Endodermal cell (in vitro differentiated cells): Measurements from ENCODE around the gene LYPLA2. TPM values are rescaled to one million over a fixed set of nuclear protein-coding genes. Genes with fewer than 3 reads are reported as not detected.
A peak's percentile ranks its signal among the peaks of the same experiment; 100 is the strongest.
"Not testable (repeated sequence)": the region's sequence is repeated elsewhere in the genome, so short reads cannot be mapped to it uniquely, and the experiment has no call there.

Experiments used
- DNase-seq: peaks from one replicate; pipeline ENCODE4 v3.0.0-alpha.2; 2017
- H3K27ac ChIP-seq: 2 replicates; pipeline ENCODE4 v1.5.1; 2013; ENCODE audit warnings: mild to moderate bottlenecking, low read depth, low read length, moderate library complexity
- H3K27me3 ChIP-seq: 2 replicates; pipeline ENCODE4 v1.6.1; 2013; ENCODE audit warnings: mild to moderate bottlenecking, low read length, moderate library complexity; ENCODE audit not compliant: insufficient read depth, control insufficient read depth, poor library complexity, severe bottlenecking
- H3K36me3 ChIP-seq: 2 replicates; pipeline ENCODE4 v1.7.0; 2013; ENCODE audit warnings: mild to moderate bottlenecking, low read length, moderate library complexity; ENCODE audit not compliant: control insufficient read depth, insufficient read depth
- H3K4me1 ChIP-seq: one replicate; pipeline ENCODE4 v1.7.0; 2013; ENCODE audit warnings: low read length; ENCODE audit not compliant: control insufficient read depth, insufficient read depth
- H3K4me3 ChIP-seq: 2 replicates; pipeline ENCODE4 v1.5.1; 2013; ENCODE audit warnings: mild to moderate bottlenecking, low read length, moderate library complexity
- H3K9ac ChIP-seq: 2 replicates; pipeline ENCODE4 v1.6.1; 2013; ENCODE audit warnings: mild to moderate bottlenecking, low read length, moderate library complexity; ENCODE audit not compliant: poor library complexity, severe bottlenecking; ENCODE audit errors: extremely low read depth
- H3K9me3 ChIP-seq: 2 replicates; pipeline ENCODE4 v1.6.1; 2013; ENCODE audit warnings: mild to moderate bottlenecking, low read length, moderate library complexity; ENCODE audit not compliant: control insufficient read depth
- H3K27ac Mint-ChIP-seq: 2 replicates; pipeline ENCODE4 v1.8.0; 2020; ENCODE audit warnings: mixed read lengths
- H3K27me3 Mint-ChIP-seq: 2 replicates; pipeline ENCODE4 v1.8.0; 2021; ENCODE audit warnings: mild to moderate bottlenecking, mixed read lengths; ENCODE audit not compliant: insufficient read depth
- H3K36me3 Mint-ChIP-seq: 2 replicates; pipeline ENCODE4 v1.8.0; 2020; ENCODE audit warnings: low read depth, mixed read lengths
- H3K4me1 Mint-ChIP-seq: 2 replicates; pipeline ENCODE4 v1.8.0; 2020; ENCODE audit warnings: mixed read lengths
- H3K4me3 Mint-ChIP-seq: 2 replicates; pipeline ENCODE4 v1.8.0; 2020; ENCODE audit warnings: mild to moderate bottlenecking, moderate library complexity, mixed read lengths
- H3K9me3 Mint-ChIP-seq: 2 replicates; pipeline ENCODE4 v1.8.0; 2020; ENCODE audit warnings: mild to moderate bottlenecking, mixed read lengths
- WGBS, 2 experiments: methylation state at CpG; one replicate each; pipeline versions ENCODE4 v1.1.5 to v1.1.7; 2013; ENCODE audit warnings: missing lambda C conversion rate in 2 of 2, mixed read lengths in 1 of 2; ENCODE audit not compliant: insufficient coverage in 1 of 2, insufficient read length in 1 of 2; 5-methylcytosine and 5-hydroxymethylcytosine counted together
- total RNA-seq, 2 donors: library from RNA; stranded (reverse); fragmentation: NEBNext Ultra II Directional in 1 of 2; extraction: Animal tissue kit (Norgen Biotek cat#: 25700) in 1 of 2; gene quantifications; 2 replicates in 1 of 2; 3 replicates in 1 of 2; pipeline ENCODE4 v1.2.1, GENCODE V29; 2021
- TF ChIP-seq, protein P1 (sequence below): fragments of 200-600 bp; sonication (generic); conservative IDR thresholded peaks from 2 replicates; pipeline ENCODE4 v1.5.0; 2021; ENCODE audit warnings: antibody characterized with exemption, mild to moderate bottlenecking

LYPLA2 gene
- total RNA-seq, 2 donors from 2014 or later = 103 to 107 TPM

GRCh38 chr1:23827717-23828116, 36.8 kb downstream of the LYPLA2 start:
- Histone ChIP-seq H3K4me1 (peaks cover 4% of the 10 kb centered on the region), H3K27me3 (no peaks in the 10 kb centered on the region), H3K9me3 (no peaks in the 10 kb centered on the region), H3K4me3 (no peak overlapping the region), H3K27ac (no peak overlapping the region), H3K9ac (no peak overlapping the region), H3K36me3 (no peaks in the 10 kb centered on the region)
- no peaks in the 10 kb centered on the region for H3K9me3 Mint-ChIP-seq
- no peaks in the 10 kb centered on the region for H3K36me3 Mint-ChIP-seq
- H3K27ac Mint-ChIP-seq = no peak overlapping the region
- no peak overlapping the region for H3K4me3 Mint-ChIP-seq
- DNase-seq = no peak
- H3K27me3 Mint-ChIP-seq = no peaks in the 10 kb centered on the region
- TF ChIP-seq, protein P1, sequence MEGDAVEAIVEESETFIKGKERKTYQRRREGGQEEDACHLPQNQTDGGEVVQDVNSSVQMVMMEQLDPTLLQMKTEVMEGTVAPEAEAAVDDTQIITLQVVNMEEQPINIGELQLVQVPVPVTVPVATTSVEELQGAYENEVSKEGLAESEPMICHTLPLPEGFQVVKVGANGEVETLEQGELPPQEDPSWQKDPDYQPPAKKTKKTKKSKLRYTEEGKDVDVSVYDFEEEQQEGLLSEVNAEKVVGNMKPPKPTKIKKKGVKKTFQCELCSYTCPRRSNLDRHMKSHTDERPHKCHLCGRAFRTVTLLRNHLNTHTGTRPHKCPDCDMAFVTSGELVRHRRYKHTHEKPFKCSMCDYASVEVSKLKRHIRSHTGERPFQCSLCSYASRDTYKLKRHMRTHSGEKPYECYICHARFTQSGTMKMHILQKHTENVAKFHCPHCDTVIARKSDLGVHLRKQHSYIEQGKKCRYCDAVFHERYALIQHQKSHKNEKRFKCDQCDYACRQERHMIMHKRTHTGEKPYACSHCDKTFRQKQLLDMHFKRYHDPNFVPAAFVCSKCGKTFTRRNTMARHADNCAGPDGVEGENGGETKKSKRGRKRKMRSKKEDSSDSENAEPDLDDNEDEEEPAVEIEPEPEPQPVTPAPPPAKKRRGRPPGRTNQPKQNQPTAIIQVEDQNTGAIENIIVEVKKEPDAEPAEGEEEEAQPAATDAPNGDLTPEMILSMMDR = no peak
- peaks cover 12% of the 10 kb centered on the region for H3K4me1 Mint-ChIP-seq
- 67 to 100% methylated on average over 1 of the region's 1 CpG for WGBS, 2 experiments

DNA sequence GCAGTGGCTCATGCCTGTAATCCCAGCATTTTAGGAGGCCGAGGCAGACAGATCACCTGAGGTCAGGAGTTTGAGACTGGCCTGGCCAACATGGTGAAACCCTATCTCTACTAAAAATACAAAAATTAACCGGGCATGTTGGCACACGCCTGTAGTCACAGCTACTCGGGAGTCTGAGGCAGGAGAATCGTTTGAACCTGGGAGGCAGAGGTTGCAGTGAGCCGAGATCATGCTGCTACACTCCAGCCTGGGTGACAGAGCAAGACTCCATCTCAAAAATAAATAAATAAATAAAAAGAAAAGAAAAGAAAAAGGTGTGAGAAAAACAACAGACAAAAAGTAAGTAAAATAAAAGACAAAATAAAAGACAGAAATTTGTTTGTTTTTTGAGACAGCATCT, 43.2 kb downstream of the LYPLA2 start:
- WGBS, 2 experiments = 91 to 95% methylated on average over 5 to 6 of the region's 6 CpGs

GRCh38 chr1:23836037-23836436, 45.1 kb downstream of the LYPLA2 start:
- 93% methylated on average over 3 of the region's 3 CpGs; no CpG with 5 or more reads in 1 of the 2 experiments for WGBS, 2 experiments
- Mint-ChIP-seq H3K4me1 (peaks cover 7% of the 10 kb centered on the region), H3K36me3 (no peaks in the 10 kb centered on the region), H3K27ac (no peak overlapping the region), H3K27me3 (peaks cover 15% of the 10 kb centered on the region), H3K4me3 (no peak overlapping the region), H3K9me3 (no peaks in the 10 kb centered on the region)
- DNase-seq = no peak
- Histone ChIP-seq H3K27me3 (peaks cover 21% of the 10 kb centered on the region), H3K4me3 (no peak overlapping the region), H3K36me3 (no peaks in the 10 kb centered on the region), H3K9me3 (no peaks in the 10 kb centered on the region), H3K27ac (no peak overlapping the region), H3K9ac (no peak overlapping the region), H3K4me1 (no peaks in the 10 kb centered on the region)
- TF ChIP-seq, protein P1 = no peak

More for the DNA sequence above, 43.2 kb downstream of the LYPLA2 start:
- H3K27ac ChIP-seq, H3K4me1 ChIP-seq, H3K4me3 Mint-ChIP-seq, H3K36me3 ChIP-seq, H3K4me1 Mint-ChIP-seq, H3K9me3 Mint-ChIP-seq, H3K4me3 ChIP-seq, DNase-seq, H3K27ac Mint-ChIP-seq, H3K9ac ChIP-seq, H3K9me3 ChIP-seq, H3K36me3 Mint-ChIP-seq: not testable (repeated sequence)
- H3K27me3 ChIP-seq = peaks cover 21% of the 10 kb centered on the region
- H3K27me3 Mint-ChIP-seq = peaks cover 15% of the 10 kb centered on the region

DNA sequence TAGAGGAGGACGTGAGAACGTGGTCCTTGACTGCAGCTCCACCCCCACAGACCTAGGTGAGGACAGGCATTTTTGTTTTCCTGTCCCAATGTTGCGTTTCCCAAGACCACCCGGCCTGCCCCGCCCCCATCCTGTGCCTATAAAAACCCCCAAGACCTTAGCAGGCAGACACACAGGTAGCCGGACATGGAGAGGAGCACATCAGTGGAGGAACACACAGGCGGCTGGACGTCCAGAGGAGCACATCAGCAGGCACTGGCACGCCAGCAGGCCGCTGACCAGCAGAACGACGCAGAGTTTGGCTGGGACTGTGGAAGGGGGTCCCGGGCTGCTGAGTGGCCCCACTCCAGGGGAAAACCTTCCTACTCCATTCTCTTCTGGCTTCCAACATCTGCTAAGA, 47.0 kb downstream of the LYPLA2 start:
- H3K4me1 Mint-ChIP-seq = peaks cover 7% of the 10 kb centered on the region
- peaks cover 30% of the 10 kb centered on the region for H3K27me3 Mint-ChIP-seq
- H3K9me3 ChIP-seq = no peaks in the 10 kb centered on the region
- H3K9ac ChIP-seq = no peak overlapping the region
- peaks cover 35% of the 10 kb centered on the region for H3K27me3 ChIP-seq
- no peak overlapping the region for H3K27ac ChIP-seq
- peak; percentile 51 for DNase-seq
- no peaks in the 10 kb centered on the region for H3K36me3 Mint-ChIP-seq
- no peak overlapping the region for H3K27ac Mint-ChIP-seq
- no peaks in the 10 kb centered on the region for H3K4me1 ChIP-seq
- peak overlapping the region; percentile 67 for H3K4me3 ChIP-seq
- TF ChIP-seq, protein P1 = no peak
- no peaks in the 10 kb centered on the region for H3K36me3 ChIP-seq
- H3K9me3 Mint-ChIP-seq = no peaks in the 10 kb centered on the region
- WGBS, 2 experiments = 30 to 31% methylated on average over 11 to 13 of the region's 13 CpGs
- H3K4me3 Mint-ChIP-seq = peak overlapping the region; percentile 54
